ENCODE measurements around the gene CFAP141.
"Not testable (repeated sequence)": the region's sequence is repeated elsewhere in the genome, so short reads cannot be mapped to it uniquely, and the experiment has no call there.

Gene CFAP141

DNA sequence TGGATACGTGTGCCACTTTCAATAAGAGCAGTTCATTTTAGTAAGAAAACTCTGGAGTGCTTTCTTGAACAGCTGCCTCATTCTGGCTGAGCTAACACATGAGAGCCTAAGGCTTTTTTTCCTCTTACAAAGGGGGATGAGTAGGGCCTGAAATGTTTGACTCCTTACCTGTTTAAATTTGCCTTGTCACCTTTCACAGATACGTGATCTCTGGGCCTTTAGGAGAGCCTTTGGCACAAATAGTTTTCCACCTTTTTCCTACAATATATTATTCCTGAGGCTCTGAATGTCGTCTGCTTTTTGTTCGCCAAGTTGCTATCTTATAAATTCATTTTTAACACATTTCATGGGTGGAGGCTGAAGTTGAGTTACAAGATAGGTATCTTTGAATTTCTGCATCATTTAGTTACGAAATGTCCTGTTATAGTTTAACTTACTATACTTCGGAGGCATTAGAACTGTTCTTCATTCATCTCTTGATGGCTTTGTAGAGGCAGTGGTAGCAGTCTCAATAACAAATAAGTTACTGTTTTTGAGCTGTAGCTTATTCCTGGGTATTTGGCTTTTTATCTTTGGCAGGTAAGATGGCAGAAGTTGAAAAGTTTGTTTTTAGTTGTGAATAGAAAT lies 31.9 kb upstream of the CFAP141 start:
- TF ChIP-seq, protein P1, sequence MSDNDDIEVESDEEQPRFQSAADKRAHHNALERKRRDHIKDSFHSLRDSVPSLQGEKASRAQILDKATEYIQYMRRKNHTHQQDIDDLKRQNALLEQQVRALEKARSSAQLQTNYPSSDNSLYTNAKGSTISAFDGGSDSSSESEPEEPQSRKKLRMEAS (IDR thresholded peaks at IDR 0.05; ENCODE audit: low read depth, low read length), result no peak
- TF ChIP-seq POLR2A (IDR thresholded peaks at IDR 0.05; ENCODE audit: extremely low read depth, insufficient read length), result no peak
- no peak for TF ChIP-seq MYC (IDR thresholded peaks at IDR 0.05; ENCODE audit: low read depth, low read length)
- TF ChIP-seq, protein P2, sequence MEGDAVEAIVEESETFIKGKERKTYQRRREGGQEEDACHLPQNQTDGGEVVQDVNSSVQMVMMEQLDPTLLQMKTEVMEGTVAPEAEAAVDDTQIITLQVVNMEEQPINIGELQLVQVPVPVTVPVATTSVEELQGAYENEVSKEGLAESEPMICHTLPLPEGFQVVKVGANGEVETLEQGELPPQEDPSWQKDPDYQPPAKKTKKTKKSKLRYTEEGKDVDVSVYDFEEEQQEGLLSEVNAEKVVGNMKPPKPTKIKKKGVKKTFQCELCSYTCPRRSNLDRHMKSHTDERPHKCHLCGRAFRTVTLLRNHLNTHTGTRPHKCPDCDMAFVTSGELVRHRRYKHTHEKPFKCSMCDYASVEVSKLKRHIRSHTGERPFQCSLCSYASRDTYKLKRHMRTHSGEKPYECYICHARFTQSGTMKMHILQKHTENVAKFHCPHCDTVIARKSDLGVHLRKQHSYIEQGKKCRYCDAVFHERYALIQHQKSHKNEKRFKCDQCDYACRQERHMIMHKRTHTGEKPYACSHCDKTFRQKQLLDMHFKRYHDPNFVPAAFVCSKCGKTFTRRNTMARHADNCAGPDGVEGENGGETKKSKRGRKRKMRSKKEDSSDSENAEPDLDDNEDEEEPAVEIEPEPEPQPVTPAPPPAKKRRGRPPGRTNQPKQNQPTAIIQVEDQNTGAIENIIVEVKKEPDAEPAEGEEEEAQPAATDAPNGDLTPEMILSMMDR (IDR thresholded peaks at IDR 0.05; ENCODE audit: low read depth, low read length), result no peak
- DNase-seq (ENCODE audit: low read depth), result no peak
- no peak overlapping the region for H3K4me3 ChIP-seq (ENCODE audit: low read depth, low read length)

DNA sequence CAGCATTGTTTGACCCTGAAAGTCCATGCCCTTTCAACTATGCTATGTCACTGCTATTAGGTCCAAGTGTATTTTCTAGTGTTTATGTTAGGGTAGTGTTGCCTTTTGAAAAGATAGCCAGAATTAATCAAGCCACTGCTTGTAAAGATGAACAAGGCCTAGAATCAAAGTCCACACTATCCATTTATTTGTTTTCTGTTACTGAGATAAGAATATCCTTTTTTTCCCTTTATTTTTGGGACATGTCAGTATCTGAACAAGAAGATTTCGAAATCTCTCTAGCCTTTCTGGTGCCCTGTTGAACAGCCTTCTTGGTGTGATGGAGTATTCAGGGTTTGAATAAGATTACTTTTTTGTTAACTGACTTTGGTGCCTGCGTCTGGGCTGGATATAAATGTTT lies 31.3 kb upstream of the CFAP141 start:
- H3K4me3 ChIP-seq (ENCODE audit: low read depth, low read length), result no peak overlapping the region
- no peak for DNase-seq (ENCODE audit: low read depth)
- TF ChIP-seq, protein P2 (IDR thresholded peaks at IDR 0.05; ENCODE audit: low read depth, low read length), result no peak
- TF ChIP-seq MYC (IDR thresholded peaks at IDR 0.05; ENCODE audit: low read depth, low read length), result no peak
- TF ChIP-seq POLR2A (IDR thresholded peaks at IDR 0.05; ENCODE audit: extremely low read depth, insufficient read length), result no peak
- TF ChIP-seq, protein P1 (IDR thresholded peaks at IDR 0.05; ENCODE audit: low read depth, low read length), result no peak

DNA sequence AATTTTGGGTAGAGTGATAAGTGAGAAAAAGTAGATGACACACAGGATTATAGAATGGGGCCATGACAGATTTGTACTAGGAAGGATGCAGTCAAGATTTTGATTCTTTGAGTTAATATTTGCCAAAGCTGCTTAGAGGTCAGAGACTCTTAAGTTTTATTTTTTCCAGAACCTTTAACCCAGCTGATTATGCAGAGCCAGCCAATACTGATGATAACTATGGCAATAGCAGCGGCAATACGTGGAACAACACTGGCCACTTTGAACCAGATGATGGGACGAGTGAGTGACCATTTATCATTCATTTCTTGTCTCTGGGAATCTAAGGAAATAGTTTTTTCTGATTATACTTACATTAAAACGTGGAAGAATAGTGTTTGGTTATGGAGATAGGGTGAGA lies 30.7 kb upstream of the CFAP141 start:
- DNase-seq (ENCODE audit: low read depth), result no peak
- TF ChIP-seq POLR2A (IDR thresholded peaks at IDR 0.05; ENCODE audit: extremely low read depth, insufficient read length) (no peak), MYC (IDR thresholded peaks at IDR 0.05; ENCODE audit: low read depth, low read length) (no peak)
- TF ChIP-seq, protein P1 (IDR thresholded peaks at IDR 0.05; ENCODE audit: low read depth, low read length), result no peak
- TF ChIP-seq, protein P2 (IDR thresholded peaks at IDR 0.05; ENCODE audit: low read depth, low read length), result no peak
- no peak overlapping the region for H3K4me3 ChIP-seq (ENCODE audit: low read depth, low read length)

DNA sequence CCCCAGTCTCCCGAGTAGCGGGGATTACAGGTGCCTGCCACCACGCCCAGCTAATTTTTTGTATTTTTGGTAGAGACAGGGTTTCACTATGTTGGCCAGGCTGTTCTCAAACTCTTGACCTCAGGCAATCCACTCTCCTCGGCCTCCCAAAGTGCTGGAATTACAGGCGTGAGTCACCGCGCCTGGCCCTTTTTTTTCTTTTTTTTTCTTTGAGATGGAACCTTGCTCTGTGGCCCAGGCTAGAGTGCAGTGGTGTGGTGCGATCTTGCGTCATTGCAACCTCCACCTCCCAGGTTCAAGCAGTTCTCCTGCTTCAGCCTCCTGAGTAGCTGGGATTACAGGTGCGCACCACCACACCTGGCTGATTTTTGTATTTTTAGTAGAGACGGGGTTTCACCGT lies 27.0 kb upstream of the CFAP141 start:
- DNase-seq (ENCODE audit: low read depth); H3K4me3 ChIP-seq (ENCODE audit: low read depth, low read length): not testable (repeated sequence)

DNA sequence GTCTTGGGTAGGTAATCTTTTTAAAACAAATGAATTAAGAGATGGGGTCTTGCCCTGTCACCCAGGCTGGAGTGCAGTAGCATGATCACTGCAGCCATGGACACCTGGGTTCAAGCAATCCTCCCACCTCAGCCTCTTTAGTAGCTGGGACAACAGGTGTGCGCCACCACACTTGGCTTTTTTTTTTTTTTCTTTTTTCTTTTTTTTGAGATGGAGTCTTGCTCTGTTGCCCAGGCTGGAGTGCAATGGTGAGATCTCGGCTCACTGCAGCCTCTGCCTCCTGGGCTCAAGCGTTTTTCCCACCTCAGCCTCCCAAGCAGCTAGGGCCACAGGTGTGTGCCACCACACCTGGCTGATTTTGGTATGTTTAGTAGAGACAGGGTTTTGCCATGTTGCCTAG lies 25.0 kb upstream of the CFAP141 start:
- not testable (repeated sequence) for H3K4me3 ChIP-seq (ENCODE audit: low read depth, low read length); DNase-seq (ENCODE audit: low read depth)

DNA sequence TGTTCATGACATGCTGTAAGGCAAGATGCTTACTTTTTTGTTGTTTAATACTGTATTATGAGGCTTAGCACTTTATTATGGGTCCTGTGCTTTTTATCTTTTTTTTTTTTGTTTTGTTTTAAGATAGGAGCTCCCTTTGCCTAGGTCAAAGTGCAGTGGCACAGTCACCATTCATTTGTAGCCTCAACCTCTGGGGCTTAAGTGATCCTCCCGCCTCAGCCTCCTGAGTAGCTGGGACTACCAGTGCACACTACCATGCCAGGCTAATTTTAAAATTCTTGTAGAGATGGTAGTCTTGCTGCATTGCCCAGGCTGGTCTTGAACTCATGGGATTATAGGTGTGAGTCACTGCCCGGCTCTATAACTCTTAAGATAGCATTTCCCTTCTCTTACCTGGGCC lies 19.2 kb upstream of the CFAP141 start:
- TF ChIP-seq POLR2A (IDR thresholded peaks at IDR 0.05; ENCODE audit: extremely low read depth, insufficient read length) (no peak), MYC (IDR thresholded peaks at IDR 0.05; ENCODE audit: low read depth, low read length) (no peak)
- TF ChIP-seq, protein P2 (IDR thresholded peaks at IDR 0.05; ENCODE audit: low read depth, low read length), result no peak
- TF ChIP-seq, protein P1 (IDR thresholded peaks at IDR 0.05; ENCODE audit: low read depth, low read length), result no peak
- DNase-seq (ENCODE audit: low read depth), result no peak

DNA sequence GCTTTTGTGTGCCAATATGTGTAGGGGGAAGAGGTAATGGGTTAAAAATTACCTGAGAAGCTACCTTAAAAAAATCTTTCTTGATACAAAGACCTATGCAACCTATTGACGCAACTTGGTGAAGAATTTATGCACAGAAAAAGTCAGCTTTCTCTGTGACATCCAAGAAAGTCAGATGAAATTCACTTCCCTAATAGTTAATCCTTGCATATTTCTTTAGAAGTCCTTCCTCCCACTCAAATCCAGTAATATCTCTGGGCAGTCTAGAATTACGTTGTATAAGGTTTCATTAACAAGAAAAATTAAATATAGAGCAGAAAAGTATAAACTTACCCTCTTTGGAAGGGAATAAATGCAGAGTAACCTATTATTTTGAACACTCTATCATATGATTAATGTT lies 17.5 kb upstream of the CFAP141 start:
- DNase-seq (ENCODE audit: low read depth), result no peak
- H3K4me3 ChIP-seq (ENCODE audit: low read depth, low read length), result peak overlapping the region; percentile 96
- TF ChIP-seq, protein P2 (IDR thresholded peaks at IDR 0.05; ENCODE audit: low read depth, low read length), result no peak
- TF ChIP-seq MYC (IDR thresholded peaks at IDR 0.05; ENCODE audit: low read depth, low read length) (no peak), POLR2A (IDR thresholded peaks at IDR 0.05; ENCODE audit: extremely low read depth, insufficient read length) (no peak)
- TF ChIP-seq, protein P1 (IDR thresholded peaks at IDR 0.05; ENCODE audit: low read depth, low read length), result no peak

More for the DNA sequence above, 19.2 kb upstream of the CFAP141 start:
- no peak overlapping the region for H3K4me3 ChIP-seq (ENCODE audit: low read depth, low read length)

Data from NB4 (cell line).